Central memory CD8-positive, alpha-beta T cell (primary cell): ENCODE measurements around the gene STK32B.
"Not testable (repeated sequence)": the region's sequence is repeated elsewhere in the genome, so short reads cannot be mapped to it uniquely, and the experiment has no call there.

Experiments
- ATAC-seq: fragments of 150-1000 bp; cut with Tn5 transposase; replicated peaks from 2 replicates; pipeline ENCODE4 v1.10.0; 2022; ENCODE audit warnings: mild to moderate bottlenecking, moderate FRiP score, moderate number of reproducible peaks; ENCODE audit not compliant: poor library complexity, severe bottlenecking; ENCODE audit errors: extremely low read depth
- DNase-seq, 2 donors: peaks; one replicate each; pipeline ENCODE4 v3.0.0; 2021; ENCODE audit warnings: low spot score in 2 of 2
- H3K27ac Mint-ChIP-seq: one replicate; pipeline ENCODE4 v1.8.0; 2022; ENCODE audit warnings: low read depth, mild to moderate bottlenecking, moderate library complexity, mixed read lengths
- H3K27me3 Mint-ChIP-seq: one replicate; pipeline ENCODE4 v1.8.0; 2022; ENCODE audit warnings: mixed read lengths
- H3K36me3 Mint-ChIP-seq: one replicate; pipeline ENCODE4 v1.8.0; 2022; ENCODE audit warnings: mild to moderate bottlenecking, moderate library complexity, mixed read lengths; ENCODE audit not compliant: insufficient read depth
- H3K4me1 Mint-ChIP-seq: one replicate; pipeline ENCODE4 v1.8.0; 2022; ENCODE audit warnings: mixed read lengths
- H3K4me3 Mint-ChIP-seq: one replicate; pipeline ENCODE4 v1.8.0; 2022; ENCODE audit warnings: mild to moderate bottlenecking, moderate library complexity, mixed read lengths
- H3K9me3 Mint-ChIP-seq: one replicate; pipeline ENCODE4 v1.8.0; 2022; ENCODE audit warnings: mixed read lengths

STK32B gene

DNA sequence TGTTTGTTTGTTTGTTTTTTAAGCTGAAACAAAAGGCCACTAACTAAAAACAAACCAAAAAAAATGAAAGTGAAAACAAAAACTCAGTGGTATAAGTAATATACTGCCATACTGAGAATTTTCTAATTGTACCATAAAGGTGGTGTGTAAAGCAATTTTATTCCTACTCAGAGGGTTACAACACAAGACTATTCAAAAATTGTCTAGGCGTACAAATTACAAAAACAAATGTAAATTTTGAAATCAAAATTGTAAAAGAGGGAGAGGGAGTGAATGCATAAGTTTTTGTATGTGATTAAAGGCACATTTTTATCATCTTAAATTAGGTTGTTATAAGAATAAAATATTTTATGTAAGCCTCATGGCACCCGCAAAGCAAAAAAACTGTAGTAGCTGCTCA, 232.6 kb downstream of the STK32B start:
- no peak for ATAC-seq
- H3K4me1 Mint-ChIP-seq = no peaks in the 10 kb centered on the region
- DNase-seq = no peak
- H3K27ac Mint-ChIP-seq = no peak overlapping the region
- no peaks in the 10 kb centered on the region for H3K9me3 Mint-ChIP-seq
- H3K36me3 Mint-ChIP-seq = no peaks in the 10 kb centered on the region
- no peak overlapping the region for H3K4me3 Mint-ChIP-seq
- H3K27me3 Mint-ChIP-seq = no peaks in the 10 kb centered on the region

DNA sequence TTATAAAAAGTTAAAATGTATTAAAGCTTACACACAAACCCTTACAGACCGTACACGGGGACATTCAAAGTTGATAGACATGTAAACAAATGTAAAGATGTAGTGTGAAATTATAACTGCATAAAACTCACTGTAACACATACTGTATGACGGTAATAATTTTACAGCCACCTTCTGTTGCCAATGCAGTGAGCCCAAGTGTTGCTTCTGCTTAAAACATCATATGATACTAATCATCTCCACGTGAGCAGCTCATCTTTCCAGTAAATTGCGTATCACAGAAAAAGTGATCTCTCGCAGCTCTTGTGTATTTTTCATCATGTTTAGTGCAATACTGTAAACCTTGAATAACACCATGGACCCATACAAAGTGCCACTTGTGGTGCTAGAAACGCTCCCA, 233.2 kb downstream of the STK32B start:
- H3K9me3 Mint-ChIP-seq = no peaks in the 10 kb centered on the region
- H3K4me1 Mint-ChIP-seq = no peaks in the 10 kb centered on the region

DNA sequence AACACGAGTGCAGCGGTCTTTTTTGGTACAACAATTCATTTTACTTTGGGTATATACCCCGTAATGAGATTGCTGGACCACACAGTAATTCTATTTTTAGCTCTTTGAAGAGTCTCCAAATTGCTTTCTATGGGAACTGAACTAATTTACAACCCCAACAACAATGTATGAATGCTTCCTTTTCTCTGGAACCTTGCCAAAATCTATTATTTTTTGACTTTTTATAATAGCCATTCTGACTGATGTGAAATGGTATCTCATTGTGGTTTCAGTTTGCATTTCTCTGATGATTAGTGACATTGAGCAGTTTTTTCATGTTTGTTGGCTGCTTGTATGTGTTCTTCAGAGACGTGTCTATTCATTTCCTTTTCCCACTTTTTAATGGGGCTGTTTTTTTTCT, 240.8 kb downstream of the STK32B start:
- Mint-ChIP-seq H3K9me3 (no peaks in the 10 kb centered on the region), H3K27me3 (peaks cover 39% of the 10 kb centered on the region), H3K4me3 (no peak overlapping the region), H3K36me3 (no peaks in the 10 kb centered on the region), H3K27ac (no peak overlapping the region), H3K4me1 (no peaks in the 10 kb centered on the region)
- DNase-seq (no peak), ATAC-seq (no peak)

More for the DNA sequence above, 233.2 kb downstream of the STK32B start:
- no peak for ATAC-seq
- H3K27me3 Mint-ChIP-seq = no peaks in the 10 kb centered on the region
- no peak for DNase-seq
- no peak overlapping the region for H3K4me3 Mint-ChIP-seq
- no peak overlapping the region for H3K27ac Mint-ChIP-seq
- no peaks in the 10 kb centered on the region for H3K36me3 Mint-ChIP-seq

DNA sequence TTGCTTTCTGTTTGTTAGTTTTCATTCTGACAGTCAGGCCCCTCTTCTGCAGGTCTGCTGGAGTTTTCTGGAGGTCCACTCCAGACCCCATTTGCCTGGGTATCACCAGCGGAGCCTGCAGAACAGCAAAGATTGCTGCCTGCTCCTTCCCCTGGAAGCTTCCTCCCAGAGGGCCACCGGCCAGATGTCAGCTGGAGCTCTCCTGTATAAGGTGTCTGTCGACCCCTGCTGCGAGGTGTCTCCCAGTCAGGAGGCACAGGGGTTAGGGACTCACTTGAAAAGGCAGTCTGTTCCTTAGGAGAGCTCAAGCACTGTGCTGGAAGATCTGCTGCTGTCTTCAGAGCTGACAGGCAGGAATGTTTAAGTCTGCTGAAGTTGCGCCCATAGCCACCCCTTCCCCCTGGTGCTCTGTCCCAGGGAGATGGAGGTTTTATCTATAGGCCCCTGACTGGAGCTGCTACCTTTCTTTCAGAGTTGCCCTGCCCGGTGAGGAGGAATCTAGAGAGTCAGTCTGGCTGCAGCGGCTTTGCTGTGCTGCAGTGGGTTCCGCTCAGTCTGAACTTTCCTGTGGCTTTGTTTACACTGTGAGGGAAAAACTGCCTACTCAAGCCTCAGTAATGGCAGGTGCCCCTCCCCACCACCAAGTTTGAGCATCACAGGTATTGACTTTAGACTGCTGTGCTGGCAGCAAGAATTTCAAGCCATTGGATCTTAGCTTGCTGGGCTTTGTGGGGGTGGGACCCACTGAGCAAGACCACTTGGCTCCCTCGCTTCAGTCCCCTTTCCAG, 246.9 kb downstream of the STK32B start:
- not testable (repeated sequence) for ATAC-seq, DNase-seq, H3K27ac Mint-ChIP-seq, H3K4me3 Mint-ChIP-seq, H3K36me3 Mint-ChIP-seq, H3K4me1 Mint-ChIP-seq, H3K9me3 Mint-ChIP-seq
- peaks cover 63% of the 10 kb centered on the region for H3K27me3 Mint-ChIP-seq

DNA sequence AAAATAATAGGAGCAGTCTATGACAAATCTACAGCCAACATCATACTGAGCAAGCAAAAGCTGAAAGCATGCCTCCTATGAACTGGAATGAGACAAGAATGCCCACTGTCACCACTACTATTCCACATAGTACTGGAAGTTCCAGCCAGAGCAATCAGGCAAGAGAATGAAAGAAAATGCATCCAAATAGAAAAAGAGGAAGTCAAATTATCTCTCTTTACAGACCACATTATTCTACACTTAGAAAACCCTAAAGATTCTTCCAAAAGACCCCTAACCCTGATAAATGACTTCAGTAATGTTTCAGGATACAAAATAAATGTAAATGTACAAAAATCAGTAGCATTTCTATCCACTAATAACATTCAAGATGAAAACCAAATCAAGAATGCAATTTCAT, 249.0 kb downstream of the STK32B start:
- ATAC-seq = no peak
- Mint-ChIP-seq H3K4me3 (no peak overlapping the region), H3K27me3 (peaks cover 59% of the 10 kb centered on the region)

DNA sequence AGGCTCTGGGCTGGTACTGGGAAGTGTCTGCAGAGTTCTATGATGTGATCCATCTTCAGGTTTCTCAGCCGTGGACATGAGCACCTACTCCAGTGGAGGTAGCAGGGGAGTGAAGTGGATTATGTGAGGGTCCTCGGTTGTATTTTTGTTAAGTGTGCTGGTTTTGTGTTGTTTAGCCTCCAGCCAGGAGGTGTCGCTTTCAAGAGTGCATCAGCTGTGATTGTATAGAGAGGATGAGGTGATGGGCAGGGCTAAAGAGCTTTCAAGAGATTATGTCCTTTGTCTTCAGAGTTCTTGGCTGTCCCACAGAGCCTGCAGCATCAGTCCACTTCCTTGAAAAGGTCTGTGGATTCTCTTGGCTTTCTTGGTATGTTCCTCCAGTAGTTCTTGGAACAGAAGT, 256.6 kb downstream of the STK32B start:
- DNase-seq (no peak), ATAC-seq (no peak)
- H3K4me1 Mint-ChIP-seq = no peaks in the 10 kb centered on the region
- H3K4me3 Mint-ChIP-seq = no peak overlapping the region
- H3K27me3 Mint-ChIP-seq = peaks cover 45% of the 10 kb centered on the region
- H3K9me3 Mint-ChIP-seq = no peaks in the 10 kb centered on the region
- no peaks in the 10 kb centered on the region for H3K36me3 Mint-ChIP-seq
- no peak overlapping the region for H3K27ac Mint-ChIP-seq

More for the DNA sequence above, 249.0 kb downstream of the STK32B start:
- Mint-ChIP-seq H3K4me1 (no peaks in the 10 kb centered on the region), H3K36me3 (no peaks in the 10 kb centered on the region), H3K27ac (no peak overlapping the region), H3K9me3 (no peaks in the 10 kb centered on the region)
- DNase-seq = no peak

DNA sequence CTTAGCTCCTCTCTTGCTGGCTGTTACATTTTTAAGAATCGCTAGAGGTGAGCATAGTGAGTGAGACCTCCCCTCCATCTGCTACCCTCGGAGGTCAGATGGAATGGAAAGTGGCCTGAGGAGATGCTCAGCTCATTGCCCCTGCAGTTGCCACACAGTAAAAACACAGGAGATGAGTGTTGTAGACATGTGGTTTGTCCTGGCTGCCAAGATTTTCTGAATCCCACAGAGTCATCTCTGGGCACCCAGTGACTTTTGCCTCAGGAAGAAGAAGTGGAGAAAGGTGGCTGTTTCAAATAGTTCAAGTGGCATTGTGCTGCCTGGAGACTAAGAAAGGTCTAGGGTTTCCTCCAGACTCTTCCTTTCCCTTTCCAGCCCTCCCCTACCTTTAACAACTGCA, 271.0 kb downstream of the STK32B start:
- Mint-ChIP-seq H3K27me3 (no peaks in the 10 kb centered on the region), H3K4me1 (no peaks in the 10 kb centered on the region), H3K4me3 (no peak overlapping the region), H3K9me3 (peaks cover 11% of the 10 kb centered on the region), H3K36me3 (no peaks in the 10 kb centered on the region), H3K27ac (no peak overlapping the region)
- no peak for ATAC-seq
- DNase-seq = no peak

DNA sequence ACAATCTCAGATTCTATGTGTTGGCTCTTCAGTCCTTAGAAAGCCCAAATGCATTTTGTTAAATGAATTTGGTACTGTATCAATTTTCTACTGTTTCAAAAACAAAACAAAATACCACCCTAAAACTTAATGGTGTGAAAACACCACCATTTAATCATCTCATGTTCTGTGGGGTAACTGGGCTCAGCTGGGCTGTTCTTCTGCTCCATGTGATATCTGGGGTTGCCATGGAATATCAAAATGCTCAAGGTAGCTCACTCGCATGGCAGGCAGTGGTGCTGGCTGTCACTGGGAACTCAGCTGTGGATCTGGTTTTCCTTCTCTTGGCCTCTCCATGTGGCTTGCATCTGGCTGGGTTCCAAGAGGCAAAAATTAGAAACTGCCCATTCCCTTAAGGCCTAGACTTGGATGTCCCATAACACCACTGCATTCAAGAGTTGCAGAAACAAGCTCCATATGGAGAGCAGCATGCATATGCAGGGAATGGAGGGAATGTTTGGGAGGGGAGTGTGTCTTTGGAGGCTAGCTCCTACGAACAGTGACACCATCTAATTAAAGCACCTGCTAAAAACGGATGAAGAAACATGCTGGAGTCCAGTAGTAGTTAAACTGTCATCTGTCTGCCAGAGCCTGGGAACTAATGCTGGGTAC, 279.2 kb downstream of the STK32B start:
- Mint-ChIP-seq H3K9me3 (peaks cover 10% of the 10 kb centered on the region), H3K27me3 (peaks cover 5% of the 10 kb centered on the region), H3K4me1 (no peaks in the 10 kb centered on the region), H3K4me3 (no peak overlapping the region), H3K27ac (no peak overlapping the region), H3K36me3 (no peaks in the 10 kb centered on the region)
- ATAC-seq (no peak), DNase-seq (no peak)

DNA sequence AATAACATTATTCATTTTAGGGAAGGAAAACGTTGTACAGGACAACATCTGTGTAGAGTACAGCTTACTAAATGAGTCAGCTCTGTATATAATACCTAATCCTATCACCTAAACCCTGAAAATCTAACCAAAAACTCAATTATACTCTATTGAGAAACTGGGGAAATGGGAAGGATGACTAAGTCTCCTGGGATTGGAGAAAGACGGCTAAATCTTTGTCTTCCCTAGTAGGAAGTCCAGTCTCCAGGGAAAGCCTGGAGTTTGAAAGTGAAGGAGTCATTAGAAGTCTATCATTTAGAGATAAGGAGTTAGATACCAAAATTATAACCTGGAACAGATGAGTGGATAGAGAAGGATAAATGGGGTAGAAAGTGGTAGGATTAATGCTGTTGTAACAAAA, 286.5 kb downstream of the STK32B start:
- Mint-ChIP-seq H3K4me1 (no peaks in the 10 kb centered on the region), H3K27me3 (peaks cover 23% of the 10 kb centered on the region), H3K4me3 (no peak overlapping the region), H3K9me3 (no peaks in the 10 kb centered on the region), H3K27ac (no peak overlapping the region), H3K36me3 (no peaks in the 10 kb centered on the region)
- DNase-seq = no peak
- no peak for ATAC-seq

DNA sequence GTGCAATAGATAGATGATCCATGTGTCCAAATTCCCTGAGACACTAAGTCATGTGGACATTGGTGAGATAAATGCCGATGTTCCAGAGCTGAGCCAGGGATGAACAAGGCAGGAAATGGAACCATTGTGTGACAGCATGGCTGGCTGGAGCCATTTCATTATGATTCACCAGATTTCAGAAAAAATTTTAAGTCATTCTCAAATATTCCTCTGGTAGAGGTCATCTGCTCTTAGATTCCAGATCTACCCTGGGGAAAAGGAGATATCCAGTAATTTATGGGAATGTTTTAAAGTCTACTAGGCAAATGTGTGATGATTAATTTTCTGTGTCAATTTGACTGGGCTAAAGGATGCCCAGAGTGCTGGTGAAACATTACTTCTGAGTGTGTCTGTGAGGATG, 287.3 kb downstream of the STK32B start:
- Mint-ChIP-seq H3K27me3 (peaks cover 23% of the 10 kb centered on the region), H3K36me3 (no peaks in the 10 kb centered on the region), H3K9me3 (no peaks in the 10 kb centered on the region), H3K4me3 (no peak overlapping the region), H3K4me1 (no peaks in the 10 kb centered on the region), H3K27ac (no peak overlapping the region)
- DNase-seq (no peak), ATAC-seq (no peak)

DNA sequence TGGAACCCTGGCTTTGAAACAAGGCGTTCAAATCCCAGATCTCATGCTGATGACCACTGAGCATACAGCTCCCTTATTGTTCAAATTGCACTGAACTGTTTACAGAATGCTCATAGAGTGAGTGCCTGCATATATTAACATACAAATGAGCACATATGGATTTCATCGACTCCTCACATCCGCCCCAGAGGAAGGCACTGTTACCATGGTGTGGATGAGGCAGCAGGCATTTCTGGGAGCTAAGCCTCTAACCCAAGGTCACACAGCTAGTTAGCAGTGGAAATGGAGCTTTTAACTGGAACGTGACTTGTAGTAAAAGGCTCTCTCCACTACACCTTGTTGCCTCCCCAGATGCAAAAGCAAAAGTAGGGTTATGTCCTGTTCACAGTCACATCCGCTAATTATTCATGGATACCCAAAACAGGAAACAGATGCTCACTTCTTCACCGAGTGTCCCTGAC, 289.7 kb downstream of the STK32B start:
- no peak overlapping the region for H3K27ac Mint-ChIP-seq
- DNase-seq (no peak), ATAC-seq (no peak)
- H3K9me3 Mint-ChIP-seq = no peaks in the 10 kb centered on the region
- no peak overlapping the region for H3K4me3 Mint-ChIP-seq
- peaks cover 12% of the 10 kb centered on the region for H3K27me3 Mint-ChIP-seq
- H3K36me3 Mint-ChIP-seq = no peaks in the 10 kb centered on the region
- H3K4me1 Mint-ChIP-seq = no peaks in the 10 kb centered on the region

DNA sequence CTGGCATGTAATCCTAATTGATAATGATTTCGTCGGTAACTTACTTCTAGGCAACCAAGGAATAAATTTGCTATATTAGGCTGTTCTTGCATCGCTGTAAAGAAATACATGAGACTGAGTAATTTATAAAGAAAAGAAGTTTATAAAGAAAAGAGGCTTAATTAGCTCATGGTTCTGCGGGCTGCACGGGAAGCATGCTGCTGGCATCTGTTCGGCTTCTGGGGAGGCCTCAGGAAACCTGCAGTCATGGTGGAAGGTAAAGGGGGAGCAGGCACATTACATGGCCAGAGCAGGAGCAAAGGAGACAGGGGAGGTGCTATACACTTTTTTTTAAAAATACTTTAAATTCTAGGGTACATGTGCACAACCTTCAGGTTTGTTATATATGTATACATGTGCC, 290.2 kb downstream of the STK32B start:
- no peak for DNase-seq
- peaks cover 7% of the 10 kb centered on the region for H3K27me3 Mint-ChIP-seq
- no peaks in the 10 kb centered on the region for H3K4me1 Mint-ChIP-seq
- H3K27ac Mint-ChIP-seq = no peak overlapping the region
- no peak for ATAC-seq
- no peak overlapping the region for H3K4me3 Mint-ChIP-seq
- H3K9me3 Mint-ChIP-seq = no peaks in the 10 kb centered on the region
- H3K36me3 Mint-ChIP-seq = no peaks in the 10 kb centered on the region

DNA sequence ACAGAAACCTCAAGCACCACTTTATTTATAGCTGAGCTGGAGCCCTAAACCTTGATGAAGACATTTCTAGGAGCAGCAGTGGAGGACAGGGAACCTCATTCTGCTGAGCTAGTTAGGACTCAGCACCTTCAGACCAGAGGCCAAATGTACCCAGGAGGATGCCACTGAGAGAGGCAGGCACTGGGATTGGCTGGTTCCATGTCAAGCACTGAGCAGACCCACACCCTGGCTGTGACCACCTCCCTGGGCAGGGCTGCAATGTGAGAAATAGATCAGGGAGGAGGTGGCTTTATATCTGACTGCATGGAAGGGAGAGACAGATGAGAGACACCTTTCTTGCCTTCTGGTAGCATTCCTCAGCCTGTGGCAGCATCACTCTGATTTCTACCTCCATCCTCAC, 304.6 kb downstream of the STK32B start:
- H3K4me1 Mint-ChIP-seq = no peaks in the 10 kb centered on the region
- ATAC-seq (no peak), DNase-seq (no peak)
- no peak overlapping the region for H3K27ac Mint-ChIP-seq
- no peaks in the 10 kb centered on the region for H3K36me3 Mint-ChIP-seq
- peaks cover 21% of the 10 kb centered on the region for H3K27me3 Mint-ChIP-seq
- no peak overlapping the region for H3K4me3 Mint-ChIP-seq
- no peaks in the 10 kb centered on the region for H3K9me3 Mint-ChIP-seq
